ENCODE results near the gene DNAJC27.

GRCh38 chr2:24923106-24923505 lies 48.6 kb downstream of the DNAJC27 start:
- TF ChIP-seq EZH2phosphoT487 (IDR thresholded peaks at IDR 0.05; ENCODE audit: insufficient read depth, low read depth) (no peak), EZH2 (IDR thresholded peaks at IDR 0.05; ENCODE audit: insufficient read depth, poor library complexity, severe bottlenecking) (no peak)
